KBM-7 (cell line): ENCODE data around the gene PTPRE.
A peak's percentile ranks its signal among the peaks of the same experiment; 100 is the strongest.

Experiments
- DNase-seq: peaks from one replicate; pipeline ENCODE4 v3.0.0-alpha.2; 2015
- in situ Hi-C: fragments of 300-500 bp; cut with MboI; formaldehyde crosslinking; loops from 2 replicates; pipeline ENCODE4 v1.14.3; 2020; ENCODE audit warnings: low sequenced_read_pairs, low pct_unique_long_range_greater_than_20kb, mixed read lengths

Gene PTPRE

DNA sequence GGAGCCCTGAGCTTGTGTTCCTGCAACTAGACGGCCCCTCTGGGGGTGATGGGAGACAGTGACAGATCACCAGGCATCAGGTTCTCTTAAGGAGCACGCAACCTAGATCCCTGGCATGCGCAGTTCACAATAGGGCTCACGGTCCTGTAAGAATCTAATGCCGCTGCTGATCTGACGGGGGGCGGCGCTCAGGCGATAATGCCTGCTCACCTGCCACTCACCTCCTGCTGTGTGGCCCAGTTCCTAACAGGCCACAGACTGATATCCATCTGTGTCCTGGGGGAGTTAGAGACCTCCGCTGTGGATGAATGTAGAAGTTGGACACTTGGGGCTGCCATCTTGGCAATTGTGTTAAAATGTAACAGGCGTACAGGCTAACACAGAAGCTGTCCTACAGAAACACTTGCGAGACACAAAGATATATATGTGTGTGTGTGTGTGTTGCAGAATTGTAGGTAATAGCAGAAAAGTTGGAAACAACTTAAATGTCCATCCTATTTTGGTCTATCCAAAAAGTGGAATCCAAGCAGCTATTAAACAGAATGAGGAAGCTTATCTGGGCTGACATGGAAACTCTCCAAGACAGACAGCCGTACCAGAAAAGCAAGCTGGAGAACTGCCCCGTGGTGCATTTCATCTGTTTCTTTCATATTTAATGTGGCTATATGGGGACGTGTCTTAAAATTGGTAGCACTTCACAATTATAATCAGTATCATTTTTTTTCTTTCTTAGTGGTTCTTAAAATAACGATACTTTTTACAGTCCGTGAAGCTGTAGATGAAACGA, 136.5 kb downstream of the PTPRE start:
- DNase-seq: peak; percentile 17
- in situ Hi-C loops: no loop called here

- in situ Hi-C loops: no loop called here
- DNase-seq: no peak
Observed at GRCh38 chr10:128044186-128044585, 137.3 kb downstream of the PTPRE start.

DNA sequence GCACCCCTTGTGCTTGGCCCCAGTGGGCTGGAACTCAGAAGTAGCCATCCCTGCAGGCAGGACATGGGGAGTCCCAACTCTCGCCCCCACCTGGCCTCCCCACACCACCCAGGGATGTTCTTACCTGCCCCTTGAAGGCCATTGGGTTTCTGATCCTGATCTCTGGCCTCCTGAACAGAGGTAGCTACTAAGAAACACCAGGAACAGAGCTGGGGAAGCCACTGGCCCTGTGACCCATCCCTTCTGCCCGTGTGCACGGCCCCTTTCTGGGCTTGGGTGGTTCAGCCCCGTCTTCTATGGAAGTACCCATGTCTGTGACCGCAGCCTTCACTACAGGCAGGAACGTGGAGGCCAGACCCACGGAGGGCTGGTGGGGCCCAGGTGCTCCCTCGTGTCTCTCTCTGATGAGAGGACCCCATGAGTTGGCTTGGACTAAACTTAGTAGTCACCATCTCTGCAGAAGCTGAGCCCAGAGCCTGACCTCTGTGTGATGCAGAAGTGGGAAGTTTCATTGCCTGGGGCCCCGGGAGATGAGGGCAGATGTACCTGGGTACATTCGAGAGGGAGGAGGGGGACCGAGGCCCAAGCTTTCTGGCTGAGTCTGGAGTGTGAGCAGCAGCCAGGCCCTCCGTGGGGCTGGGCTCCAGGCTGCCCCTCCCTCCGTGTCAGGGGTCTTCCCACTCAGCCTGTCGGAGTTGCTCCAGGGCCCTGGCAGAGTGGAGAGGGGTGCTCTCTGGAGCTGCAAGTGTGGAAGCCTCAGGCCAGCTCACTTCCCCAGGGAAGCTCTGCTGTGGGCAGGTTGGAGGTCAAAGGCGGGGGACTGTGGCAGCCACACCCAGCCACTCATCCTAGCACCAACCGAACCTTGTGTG, 138.3 kb downstream of the PTPRE start:
- in situ Hi-C loops: no loop called here
- no peak for DNase-seq

- DNase-seq: no peak
- in situ Hi-C loops: no loop called here
Observed at GRCh38 chr10:128045833-128046120, 138.9 kb downstream of the PTPRE start.

DNA sequence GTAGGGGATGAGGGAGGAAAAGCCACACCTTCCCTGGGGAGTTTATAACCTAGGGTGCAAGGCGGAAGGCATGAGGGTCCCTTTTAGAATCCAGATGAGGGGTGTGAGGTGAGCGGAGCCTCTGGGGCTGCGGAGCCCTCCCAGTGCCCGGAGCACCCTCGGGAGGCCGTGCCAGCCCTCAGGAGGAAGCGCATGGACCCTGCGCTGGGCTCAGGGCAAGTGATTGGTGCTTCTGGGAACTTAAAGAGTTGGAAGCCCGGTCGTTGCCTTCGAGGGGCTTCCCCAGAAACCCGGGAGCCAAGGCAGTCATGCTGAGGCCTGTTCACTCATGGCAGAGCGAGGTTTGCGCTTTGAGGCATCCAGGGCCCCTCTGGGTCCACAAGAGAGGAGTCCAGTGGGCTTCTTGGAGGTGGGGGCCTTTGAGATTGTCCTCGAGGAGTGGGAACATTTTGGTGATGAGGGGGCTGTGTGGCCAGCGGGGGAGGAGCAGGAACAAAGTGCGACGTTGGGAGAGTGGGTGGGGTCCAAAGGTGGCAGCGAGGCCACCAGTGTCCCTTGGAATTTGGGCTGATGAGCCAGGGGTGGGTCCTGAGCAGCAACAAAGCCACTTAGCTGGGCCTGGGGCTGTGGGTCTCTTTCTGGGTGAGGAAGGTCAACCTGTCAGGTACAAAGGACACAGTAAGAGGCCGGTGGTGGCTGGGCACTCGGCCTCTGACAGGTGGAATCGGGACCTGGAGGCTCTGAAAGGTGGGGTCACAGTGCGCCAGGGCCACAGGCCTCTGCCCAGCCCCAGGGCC, 139.5 kb downstream of the PTPRE start:
- in situ Hi-C loops: no loop called here
- no peak for DNase-seq

GRCh38 chr10:128046953-128047290, 140.0 kb downstream of the PTPRE start:
- in situ Hi-C loops: no loop called here
- DNase-seq: no peak

DNA sequence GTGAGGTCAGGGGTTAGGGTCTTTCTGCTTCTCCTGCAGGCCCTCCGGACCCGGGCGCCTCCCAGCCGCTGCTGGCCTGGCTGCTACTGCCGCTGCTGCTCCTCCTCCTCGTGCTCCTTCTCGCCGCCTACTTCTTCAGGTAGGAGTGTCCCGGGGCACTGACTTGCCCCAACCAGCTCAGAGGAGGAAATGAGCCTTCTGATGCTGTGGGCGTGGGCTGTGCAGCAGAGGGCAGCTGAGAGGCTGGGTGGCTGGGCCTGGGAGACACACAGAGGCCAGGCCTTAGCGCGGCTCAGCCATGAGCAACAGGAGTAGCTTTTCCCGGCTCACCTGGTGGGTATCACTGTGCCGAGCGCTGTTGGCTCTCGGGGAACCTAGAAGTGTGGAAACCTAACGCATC, 140.4 kb downstream of the PTPRE start:
- in situ Hi-C loops: no loop called here
- DNase-seq: peak; percentile 84

DNA sequence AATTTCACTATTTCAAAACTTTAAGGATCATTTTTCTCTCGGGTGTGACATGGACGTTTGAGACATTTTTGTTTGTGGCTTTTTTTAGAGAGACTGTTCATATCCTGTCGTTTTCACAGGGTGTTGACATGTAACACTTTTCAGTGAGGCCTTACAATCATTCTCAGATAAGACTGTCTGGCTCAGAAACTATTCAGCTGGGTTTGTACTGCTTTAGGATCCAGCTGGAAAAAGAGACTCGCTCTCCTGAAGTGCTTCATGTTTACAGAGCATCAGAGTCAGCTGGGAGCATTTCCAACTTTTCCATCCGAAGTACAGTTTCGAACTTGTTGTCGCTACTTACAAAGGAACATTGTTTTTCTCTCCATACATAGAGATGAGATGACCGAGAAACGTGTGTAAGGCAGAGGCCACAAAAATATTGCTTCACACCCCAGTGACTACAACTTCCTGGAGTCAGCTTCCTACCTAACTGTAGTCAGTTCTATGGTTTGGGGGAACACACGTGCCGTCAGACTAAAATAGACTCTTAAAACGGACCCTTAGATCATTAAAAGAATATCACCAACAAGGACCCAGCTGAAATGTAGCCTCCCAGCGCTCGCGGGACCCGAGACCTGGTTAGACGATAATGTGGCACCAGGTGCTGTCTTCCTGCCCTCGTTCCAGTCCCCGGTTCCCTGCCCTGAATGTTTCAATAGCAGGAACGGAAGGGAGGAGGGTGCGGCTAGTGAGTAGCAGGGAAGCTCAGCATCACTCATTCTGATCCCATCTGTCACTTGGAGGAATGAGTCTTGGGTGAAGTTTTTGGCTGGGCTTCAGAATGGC, 141.3 kb downstream of the PTPRE start:
- DNase-seq: peak; percentile 69
- in situ Hi-C loops: no loop called here

DNA sequence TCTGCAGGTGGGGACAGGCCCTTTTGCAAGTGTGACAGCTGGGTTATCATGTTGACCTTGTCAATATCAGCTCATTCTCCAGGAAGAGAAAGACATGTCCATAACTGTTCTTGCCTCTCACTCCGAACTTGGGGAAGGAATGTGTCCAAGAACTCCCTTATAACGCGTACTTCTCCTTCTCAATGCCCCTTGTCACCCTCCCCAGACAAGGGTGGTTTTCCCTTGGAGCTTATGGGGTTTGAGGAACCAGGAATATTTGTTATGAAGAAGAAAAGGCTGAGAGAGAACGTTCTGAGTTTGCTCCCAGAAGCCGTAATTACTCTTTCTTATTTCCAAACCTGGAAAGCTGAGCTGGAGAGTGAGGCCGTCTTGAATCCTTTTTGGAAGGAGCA, 141.9 kb downstream of the PTPRE start:
- in situ Hi-C loops: no loop called here
- no peak for DNase-seq

DNA sequence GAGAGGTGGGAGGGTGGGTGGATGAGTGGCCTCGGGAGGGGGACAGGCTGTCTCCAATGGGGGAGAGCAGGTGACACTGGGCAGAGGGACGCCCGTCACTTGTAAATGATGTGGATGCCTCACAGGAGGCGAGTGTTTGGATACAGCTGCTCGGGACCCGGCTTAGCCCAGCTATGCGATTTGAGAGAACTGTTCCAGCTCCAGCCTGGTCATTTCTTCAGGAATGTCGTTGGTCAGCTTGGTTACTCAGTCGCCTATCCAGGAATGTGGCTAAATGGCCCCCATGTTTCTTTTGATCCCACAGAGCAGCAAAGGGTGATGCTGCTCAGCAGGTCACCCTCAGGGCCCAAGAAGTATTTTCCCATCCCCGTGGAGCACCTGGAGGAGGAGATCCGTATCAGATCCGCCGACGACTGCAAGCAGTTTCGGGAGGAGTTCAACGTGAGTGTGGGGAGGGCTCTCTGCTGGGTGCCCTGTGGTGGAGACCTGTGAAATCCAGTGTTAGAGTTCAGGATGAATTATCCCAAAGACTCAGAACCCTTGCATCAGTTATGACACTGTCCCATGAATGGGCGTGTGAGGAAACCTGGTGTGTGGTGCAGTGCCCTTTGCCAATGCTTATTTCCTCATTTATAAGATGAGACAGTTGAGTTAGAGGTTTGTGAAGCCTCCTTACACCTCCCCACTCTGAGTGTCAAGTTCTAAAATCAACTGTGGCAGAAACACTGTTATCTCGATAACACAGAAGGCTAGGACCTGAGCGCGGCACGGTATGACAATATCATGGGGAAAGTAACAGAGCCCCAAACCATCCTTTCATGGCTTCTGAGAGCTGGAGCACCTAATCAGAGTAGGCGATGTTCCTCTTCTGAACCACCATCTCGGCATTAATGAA, 142.6 kb downstream of the PTPRE start:
- no peak for DNase-seq
- in situ Hi-C loops: no loop called here

- in situ Hi-C loops: no loop called here
- DNase-seq: no peak
Observed at GRCh38 chr10:128050121-128050516, 143.2 kb downstream of the PTPRE start.

GRCh38 chr10:128050936-128051335, 144.0 kb downstream of the PTPRE start:
- in situ Hi-C loops: no loop called here
- DNase-seq: peak; percentile 20

DNA sequence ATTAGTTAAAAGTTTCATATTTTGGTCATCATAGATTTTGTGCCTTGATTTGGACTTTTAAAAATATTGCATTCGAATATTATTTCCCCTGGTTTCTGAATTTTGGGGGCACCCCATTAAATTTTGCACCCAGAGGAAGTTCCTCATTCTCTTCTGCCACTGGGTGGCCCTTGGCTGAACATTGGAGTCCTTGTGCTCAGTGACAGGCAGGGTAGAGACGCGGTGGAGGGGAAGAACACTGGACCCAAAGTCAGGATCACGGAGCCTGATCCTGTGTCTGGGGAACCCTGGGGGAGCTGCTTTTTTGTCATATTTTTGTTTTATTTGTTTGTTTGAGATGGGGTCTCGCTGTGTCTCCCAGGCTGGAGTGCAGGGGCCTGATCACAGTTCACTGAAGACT, 144.6 kb downstream of the PTPRE start:
- DNase-seq: no peak
- in situ Hi-C loops: no loop called here

DNA sequence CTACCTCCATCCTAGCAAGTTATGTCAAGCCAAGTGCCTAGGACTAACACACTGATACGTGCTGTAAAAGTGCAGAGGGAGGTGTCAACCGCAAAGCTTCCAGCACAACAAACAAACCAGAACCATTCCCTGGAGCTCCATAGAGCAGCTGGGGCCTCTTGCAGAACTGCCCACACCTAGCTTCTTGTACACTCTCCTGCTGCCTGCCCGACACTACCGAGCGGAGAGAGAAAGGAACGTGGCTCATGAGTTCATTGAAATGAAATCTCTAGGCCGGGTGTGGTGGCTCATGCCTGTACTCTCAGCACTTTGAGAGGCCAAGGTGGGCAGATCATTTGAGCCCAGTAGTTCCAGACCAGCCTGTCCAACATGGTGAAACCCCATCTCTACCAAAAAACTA, 145.8 kb downstream of the PTPRE start:
- DNase-seq: no peak
- in situ Hi-C loops: no loop called here

GRCh38 chr10:128053356-128053755, 146.5 kb downstream of the PTPRE start:
- in situ Hi-C loops: no loop called here
- no peak for DNase-seq

GRCh38 chr10:128054163-128054970, 147.5 kb downstream of the PTPRE start:
- in situ Hi-C loops: no loop called here
- DNase-seq: no peak

DNA sequence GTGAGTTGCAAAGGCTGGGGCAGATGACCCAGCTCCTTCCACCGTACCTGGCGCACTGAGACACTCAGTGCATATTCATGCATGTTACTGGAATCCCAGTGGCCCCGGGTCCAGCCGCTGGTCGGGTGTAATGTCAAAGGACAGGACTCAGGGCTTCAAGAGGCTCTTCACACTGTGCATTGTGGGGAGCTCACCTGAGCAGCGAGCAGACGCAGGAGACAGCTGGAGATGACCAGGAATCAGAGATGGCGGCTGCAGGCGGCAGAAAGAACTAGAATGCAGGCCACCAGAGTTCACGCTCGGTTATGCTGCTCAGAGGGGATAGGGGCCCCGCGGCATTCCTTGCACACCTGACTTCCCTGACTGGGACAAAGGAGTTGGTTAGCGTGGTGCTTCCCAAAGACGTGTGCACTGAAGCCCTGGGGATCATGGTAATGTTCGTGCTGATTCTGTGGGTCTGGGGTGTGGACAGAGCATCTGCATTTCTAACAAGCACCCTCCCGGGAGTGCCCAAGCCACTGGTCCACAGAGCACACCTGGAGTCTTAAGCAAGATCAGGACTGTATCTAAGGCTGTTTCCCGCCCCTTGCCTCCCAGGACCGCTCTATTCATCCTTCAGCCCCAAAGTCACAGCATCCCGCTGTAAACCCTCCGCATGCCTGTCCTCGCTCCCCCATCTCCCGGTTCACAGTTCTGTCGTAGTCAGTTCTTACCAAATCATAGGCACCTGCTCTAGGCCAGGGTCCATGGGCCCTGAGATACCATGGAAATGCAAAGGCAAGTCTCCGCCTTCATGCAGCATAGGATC, 148.4 kb downstream of the PTPRE start:
- DNase-seq: no peak
- in situ Hi-C loops: no loop called here
